SIG-M5 treated with dmso at 0.1 percent for 504 hours (cell line): Measurements from ENCODE around the gene C17orf114.
A peak's percentile ranks its signal among the peaks of the same experiment; 100 is the strongest.
"Not testable (repeated sequence)": the region's sequence is repeated elsewhere in the genome, so short reads cannot be mapped to it uniquely, and the experiment has no call there.

Experiments used
- DNase-seq: peaks from one replicate; lab custom pipeline; 2025; ENCODE audit not compliant: unreplicated experiment; lab: John Stamatoyannopoulos, UW

The C17orf114 gene

DNA sequence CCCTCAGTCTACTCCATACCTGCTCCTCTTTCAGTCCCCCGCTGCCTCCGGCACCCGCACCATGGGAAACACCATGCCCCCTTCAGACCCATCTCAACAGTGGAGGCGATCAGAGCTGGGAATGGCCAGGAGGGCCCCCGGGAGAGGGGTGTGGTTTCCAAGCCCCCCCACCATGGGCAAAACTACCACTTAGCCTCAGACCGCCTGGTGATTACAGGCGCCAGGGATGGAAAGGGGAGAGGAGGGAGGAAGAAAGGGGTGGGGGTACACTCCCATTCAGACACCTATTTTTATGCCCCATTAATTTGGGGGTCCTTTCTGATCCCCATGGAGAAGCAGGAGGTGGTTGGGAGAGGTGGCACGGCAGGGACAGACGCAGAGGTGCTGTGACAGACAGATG, at the start of gene C17orf114:
Gene C17orf114 (minus strand): TSS at position 101 of the 400 bp plus-strand sequence.
- DNase-seq: no peak

DNA sequence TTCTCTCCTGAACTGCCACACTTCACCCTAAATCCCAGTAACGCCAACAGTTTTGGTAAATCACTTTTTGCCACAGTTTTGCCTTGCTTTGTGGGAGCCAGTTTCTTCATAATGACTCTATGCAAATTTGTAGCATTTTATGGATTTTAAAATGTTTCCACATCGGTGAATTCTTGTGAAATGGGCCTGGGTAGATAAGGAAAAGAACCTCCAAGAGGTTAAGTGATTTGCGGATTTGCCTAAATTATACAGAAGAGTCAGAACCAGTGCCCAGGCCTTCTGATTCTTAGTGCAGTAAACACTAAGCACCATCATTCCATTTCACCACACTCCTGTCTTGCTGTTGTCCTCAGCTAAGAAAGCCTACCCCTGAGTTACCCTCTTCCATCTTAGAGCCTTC, 49.0 kb upstream of the C17orf114 start:
- no peak for DNase-seq

DNA sequence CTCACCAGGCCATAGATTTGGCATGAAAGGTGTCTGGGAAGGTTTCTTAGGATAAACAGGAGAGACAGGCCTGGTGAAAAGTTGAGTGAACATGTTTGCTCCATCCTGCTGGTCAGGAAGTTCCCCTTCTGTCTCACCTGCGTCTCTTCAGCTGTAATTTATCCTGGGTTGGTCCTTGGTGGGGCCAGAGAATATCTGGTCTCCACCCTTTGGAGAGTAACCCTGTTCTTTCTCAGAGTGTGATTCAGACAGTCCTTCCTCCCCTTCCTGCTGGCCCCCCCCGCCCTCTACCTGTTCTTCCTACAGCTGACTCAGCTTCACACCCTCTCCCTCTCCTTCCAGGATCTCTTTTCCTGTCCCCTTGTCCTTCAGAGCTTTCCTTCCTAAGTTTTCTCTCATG, 48.1 kb upstream of the C17orf114 start:
- no peak for DNase-seq

DNA sequence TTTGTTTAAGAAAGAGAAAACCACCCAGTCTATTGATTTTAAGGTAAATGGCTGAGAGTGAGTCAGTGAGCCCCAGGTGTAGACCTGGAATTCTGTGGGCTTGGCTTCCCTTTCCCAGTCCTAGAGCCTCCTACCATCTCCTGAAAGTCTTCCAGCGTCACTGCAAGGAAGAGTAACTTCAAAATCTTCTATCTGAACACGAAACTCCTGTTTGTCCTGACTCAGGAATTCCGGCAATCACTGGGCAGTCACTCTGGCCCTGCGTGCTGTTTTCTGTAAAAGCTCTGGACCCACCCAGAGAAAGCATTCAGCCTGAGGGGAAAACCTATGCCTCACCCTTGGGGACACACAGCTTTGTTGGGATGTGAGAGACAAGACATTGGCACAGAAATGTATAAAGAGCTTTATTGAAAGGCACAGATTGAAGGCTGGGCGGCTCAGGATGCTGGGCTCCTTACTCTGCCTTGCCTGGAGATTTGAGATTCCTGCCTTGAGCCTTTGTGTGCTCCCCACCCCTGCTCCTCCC, 46.9 kb upstream of the C17orf114 start:
- peak; percentile 38 for DNase-seq

DNA sequence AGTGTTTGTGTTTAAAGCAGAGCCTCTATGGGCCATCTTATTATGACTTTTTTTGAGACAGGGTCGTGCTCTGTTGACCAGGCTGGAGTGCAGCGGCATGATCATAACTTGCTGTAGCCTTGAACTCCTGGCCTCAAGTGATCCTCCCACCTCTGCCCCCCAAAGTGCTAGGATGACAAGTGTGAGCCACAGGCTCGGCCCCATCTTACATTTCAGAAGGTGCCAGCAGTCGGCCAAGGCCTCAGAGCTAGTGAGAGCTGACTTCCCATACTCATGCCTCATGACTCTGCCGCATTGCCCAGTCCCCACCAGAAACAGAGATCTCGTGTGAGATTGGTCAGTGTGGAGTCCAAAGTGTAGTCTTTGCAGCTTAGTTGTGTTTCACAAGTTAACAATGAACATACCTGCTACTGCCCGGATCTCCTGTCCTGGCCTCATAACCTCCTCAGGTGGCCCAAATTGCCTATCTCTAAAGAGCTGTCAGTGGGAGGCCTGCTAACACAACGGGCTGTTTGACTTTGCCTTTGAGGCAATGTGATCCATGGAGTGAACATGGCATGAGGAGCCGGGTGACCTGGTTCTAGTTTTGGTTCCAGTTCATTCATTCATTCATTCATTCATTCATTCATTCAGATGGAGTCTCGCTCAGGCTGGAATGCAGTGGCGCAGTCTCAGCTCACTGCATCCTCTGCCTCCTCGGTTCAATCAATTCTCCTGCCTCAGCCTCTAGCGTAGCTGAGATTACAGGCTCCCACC, 44.7 kb upstream of the C17orf114 start:
- DNase-seq: no peak

DNA sequence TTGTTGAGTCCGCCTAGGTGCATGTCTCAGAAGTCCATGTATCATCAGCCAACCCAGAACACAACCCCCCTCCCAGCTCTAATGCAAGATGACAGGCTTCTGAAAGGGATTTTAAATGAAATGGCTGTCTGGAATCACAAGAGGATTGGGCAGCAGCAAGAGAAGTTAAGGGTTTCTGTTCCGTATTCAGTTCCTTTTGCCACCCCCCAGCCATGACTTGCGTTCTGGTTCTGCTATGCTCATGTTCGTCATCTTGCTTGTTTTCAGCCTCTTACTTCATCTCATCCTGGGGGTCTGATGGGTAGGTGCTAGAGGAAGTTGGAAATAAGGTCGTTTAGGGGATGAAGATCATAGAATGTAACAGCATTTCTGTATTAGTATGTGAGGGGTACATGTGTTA, 43.0 kb upstream of the C17orf114 start:
- peak; percentile 98 for DNase-seq

DNA sequence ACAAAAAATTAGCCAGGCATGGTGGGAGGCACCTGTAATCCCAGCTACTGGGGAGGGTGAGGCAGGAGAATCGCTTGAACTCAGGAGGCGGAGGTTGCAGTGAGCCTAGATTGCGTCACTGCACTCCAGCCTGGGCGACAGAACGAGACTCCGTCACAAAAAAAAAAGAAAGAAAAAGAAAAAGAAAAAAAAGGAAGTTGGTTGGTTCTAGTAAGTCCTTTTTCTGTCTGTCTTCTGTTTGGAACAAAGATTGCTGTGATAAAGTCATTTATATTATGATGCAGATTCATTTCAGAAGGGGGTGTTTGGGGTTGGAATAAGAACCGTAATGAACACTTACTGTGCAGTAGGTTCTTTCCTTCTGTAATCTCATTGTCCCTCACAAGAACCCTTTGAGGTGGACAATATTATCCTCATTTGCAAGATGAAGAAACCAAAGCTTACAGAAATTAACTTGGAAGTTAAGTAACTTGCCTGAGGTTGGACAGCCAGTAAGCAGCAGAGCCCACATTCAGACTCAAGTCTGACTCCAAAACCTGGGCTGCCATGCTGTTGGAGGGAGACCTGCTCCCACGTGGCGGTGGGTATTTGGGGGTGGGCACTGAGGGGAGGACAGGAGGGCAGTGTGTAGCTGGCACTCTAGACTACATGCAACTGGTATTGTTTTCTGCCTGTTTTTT, 41.3 kb upstream of the C17orf114 start:
- DNase-seq: peak; percentile 71

DNA sequence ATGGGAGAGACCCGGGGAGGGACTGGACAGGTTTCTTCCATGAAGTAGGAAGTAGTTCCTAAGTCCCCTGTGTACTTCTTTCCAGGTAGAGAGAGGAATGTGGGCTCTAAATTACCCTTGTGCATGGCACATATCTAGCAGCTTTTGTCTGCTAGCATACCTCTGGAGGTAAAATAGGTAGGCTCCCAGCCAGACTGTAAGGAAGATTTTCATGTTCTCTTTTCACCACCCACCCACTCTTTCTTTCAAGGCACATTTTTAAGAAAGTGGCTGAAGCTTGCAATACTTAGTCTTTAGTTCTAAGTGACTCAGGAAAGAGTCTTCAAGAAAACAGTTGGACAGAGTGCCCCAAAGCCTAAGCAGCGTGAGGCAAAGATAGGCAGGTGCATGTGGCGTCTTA, 40.2 kb upstream of the C17orf114 start:
- no peak for DNase-seq

DNA sequence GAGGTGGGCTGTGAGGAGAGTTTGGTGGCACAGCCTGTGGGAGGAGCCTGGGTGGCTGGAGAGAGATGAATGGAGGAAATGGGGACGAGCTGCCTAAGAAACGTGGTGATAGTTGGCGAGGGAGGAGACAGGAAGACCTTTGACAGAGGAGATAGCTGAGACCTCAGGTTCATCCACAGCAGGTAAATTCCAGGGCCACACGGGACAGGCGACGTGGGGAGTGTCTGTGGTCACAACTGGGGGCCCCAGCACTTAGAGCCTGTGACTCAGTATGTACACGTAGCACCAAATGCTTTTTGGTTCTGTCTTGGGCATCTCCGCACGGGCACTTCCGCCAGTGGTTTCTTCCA, 38.7 kb upstream of the C17orf114 start:
- DNase-seq: no peak

DNA sequence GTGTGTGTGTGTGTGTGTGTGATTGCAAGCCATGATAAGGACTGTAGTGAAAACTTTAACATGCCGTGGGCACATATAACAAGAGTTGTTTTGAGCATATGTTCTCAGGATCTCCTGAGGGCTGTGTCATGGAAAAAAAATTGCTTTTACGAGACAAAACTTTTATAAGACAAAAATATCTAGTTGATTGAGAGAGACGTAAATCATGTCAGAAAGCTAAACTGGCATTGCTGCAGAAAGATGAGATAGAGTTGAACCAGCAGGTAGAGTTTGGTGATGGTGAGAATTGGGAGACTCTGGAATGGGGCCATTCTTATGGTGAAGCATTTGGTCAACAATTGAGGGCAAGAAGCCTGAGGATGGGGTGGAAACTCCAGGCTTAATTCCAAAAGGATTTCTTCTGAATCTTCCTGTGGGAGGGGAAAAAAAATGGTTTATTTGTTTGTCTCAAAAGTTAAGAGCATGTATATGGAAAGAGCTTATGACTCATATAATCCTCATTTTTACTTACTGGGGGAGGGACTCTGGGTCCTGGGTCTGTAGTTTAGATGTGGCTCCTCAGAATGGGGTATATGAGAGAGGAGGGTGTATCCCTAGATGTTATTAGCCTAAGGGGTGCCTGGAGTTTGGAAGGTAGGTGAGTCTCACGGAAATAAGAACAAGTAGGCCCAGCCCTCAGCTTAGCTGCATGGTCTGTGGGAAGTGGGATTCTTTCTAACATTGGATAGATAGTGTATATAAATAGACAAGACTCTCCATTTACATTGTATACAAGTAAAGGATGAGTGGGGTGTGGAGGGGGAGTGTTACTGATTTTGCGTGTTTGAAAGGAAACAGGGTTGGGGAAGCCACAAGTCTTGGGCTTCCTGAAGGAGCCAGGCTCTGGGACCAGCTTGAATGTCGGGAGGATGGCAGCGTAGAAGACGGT, 38.1 kb upstream of the C17orf114 start:
- DNase-seq: no peak

DNA sequence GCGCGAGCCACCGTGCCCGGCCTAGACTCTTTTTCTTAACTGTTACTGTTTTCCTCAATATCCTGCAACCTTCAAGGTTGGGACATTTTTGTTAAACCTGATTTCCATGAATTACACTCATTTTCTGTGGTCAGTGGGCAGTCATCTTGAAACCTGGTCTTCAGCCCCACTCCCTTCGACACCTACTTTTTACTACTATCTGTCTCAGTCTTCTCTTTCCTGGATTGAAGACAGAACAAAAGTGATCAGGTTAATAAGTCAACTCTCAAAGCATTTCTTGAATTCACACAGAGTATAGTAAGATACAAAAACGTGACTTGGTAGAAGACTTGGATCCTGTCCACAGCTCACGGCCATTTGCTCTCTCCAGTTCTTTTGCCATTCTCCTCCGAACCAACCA, 37.1 kb upstream of the C17orf114 start:
- DNase-seq: no peak

DNA sequence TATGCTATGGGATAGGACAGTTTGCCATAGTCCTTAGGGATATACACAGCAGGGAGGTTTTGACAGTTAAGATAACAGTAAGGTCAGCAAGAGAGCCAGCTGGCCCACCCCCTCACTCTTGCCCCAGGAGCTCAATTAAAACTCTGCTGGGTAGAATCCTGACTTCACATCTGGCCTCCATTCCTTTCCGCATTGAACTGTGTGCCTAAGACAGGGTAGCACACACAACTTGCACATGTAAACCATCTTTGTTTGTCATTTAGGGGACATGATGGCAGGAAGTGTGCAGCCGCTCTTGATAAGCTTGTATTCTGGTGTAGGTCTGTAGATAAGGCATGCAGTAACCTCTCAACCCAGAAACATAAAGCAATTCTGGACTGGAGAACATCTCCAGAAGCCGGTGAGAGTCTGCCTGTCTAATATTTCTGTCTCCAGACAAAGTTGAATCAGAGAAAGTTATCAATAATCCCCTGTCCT, 36.2 kb upstream of the C17orf114 start:
- no peak for DNase-seq

DNA sequence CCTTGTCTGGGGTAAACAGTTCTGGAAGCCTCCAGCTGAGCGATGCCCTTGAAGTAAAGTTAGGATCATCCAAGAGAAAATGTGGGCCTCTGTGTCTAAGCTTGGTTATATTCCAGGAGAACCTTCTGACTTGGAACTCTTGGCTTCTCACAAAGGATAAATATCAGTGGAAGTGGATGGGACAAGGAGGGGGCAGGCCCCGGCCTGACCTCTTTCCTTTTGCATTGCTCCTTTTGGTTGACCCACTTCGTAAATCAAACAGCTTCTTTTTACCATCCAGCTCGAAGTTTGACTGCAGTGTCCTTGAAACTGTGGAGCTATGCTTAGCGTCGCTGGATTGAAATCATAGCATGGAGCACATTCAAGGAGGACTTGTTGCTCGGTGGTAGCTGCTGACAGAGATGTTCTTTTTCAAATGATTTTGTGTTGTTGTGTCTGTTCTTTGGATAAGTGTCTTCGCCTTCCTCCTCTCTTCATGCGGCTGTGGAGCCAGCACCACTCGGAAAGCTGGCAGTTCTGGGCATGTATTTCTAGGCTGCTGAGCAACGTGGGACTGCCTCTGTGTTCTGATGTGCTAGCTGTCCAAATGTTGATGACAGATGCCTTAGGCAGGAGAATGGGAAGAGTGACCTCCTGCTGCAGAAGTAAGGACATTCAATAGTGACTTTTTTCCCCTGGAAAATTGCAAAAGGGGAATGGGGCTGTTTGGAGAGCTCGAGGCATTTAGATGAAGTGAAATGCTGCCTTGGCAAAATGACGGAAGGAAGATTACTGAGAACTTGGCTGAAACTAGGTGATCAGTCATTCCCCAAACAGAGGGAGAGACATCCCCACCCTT, 35.6 kb upstream of the C17orf114 start:
- DNase-seq: no peak

DNA sequence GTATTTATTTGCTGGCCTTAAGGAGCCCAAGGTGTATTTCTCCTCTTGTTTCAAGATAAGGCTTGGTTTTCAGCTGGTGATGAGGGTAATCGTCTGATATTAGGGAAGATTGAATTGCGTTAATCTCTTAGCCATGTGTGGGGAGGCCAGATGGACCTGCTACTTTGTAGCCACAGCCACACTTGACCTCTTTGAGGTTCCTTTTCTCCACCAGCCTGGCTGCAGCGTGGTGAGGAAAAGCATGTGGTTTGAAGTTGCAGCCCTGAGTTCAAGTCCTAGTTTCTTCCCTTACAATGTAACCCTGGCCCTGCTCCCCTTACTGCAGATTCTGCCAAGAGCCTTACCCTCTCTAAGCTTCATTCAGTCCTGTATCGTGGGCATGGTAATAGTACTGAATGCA, 34.1 kb upstream of the C17orf114 start:
- no peak for DNase-seq

DNA sequence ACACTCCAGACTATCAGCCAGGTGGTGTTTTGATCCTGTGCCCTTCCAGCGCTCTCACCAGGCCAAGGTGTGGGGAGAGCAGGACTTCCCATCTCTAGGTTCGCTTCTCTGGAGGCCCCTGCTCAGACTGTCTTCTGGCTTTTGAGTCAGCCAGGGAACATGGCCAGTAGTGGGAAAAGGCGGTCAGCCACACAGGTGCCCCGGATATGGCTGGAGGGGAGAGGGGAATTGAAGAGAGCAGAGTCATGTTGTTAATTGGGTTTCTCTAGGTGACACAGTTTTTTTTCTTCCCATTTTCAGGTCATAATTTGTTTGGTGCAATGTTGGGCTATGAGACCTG, 32.5 kb upstream of the C17orf114 start:
- DNase-seq: no peak

DNA sequence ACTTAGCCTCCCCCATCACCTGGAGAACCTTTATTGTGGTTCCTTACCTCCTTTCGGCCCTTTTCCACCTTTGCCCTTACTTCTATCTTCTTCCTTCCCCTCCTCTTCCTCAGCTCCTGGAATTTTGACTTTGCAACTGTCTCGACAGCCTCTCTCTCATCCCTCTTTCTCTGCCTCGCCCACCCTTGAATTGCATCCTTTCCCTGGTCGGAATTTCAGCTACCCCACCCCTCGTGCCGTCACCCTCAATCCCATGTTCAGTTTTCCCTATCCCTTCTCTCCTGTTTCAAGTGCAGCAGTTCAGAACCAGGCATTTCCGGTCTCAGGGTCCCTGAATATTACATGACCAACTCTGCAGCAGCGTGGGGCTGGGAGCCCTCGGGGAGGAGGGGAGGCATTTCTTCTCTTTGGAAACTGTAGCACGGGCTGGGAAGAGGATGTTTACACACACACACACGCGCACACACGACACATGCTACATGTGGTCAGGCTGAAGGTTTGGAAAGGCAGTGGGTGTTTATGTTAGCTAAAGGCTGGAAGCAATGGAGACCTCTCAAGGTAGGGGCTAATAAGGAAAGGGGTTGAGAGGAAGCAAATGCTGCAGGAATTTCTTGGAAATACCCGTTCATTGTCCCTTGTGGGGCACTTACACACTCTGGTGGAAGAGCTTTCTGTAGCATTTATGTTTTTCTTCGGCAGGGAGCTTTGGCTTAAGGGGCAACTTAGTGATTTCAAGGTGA, 32.0 kb upstream of the C17orf114 start:
- DNase-seq: peak; percentile 41

DNA sequence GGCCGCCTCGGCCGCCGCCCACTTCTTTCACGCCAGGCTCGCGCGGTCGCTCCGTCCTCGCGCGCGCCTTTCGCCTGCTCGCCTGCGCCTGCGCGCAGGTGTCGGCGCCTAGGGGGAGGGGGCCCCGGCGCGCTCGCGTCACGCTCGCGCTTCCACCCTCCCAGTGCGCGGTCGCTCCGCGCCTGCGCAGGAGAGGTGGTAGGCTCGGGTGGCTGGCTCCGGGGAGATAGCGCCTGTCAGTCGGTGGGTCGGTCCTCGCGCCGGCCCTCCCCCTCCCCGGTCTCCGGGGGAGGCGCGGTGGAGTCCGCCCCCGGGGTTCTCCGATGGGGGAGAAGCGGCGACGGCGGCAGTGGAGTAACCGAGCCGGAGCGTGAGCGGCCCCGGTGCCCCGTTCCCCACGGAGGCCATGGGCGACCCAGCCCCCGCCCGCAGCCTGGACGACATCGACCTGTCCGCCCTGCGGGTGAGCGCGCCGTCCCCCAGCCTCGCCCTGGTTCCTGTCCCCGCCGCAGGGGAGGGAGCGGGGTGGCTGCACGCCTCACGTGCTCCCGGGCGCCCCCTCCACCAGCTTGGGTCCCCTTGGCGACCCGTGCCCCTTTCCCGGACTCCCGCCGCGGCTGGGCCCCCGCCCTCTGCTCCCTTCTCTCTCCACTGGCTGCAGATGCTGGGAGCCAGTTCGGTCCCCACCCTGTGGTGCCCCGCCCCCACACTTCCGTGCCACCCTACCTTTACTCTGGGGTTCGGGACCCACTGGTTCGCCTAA, 31.2 kb upstream of the C17orf114 start, which contains the start of gene MINK1:
Gene MINK1 (plus strand): TSS at position 163 of the 763 bp plus-strand sequence. CDS start 244 bp downstream, at position 407.
- DNase-seq: peak; percentile 76

DNA sequence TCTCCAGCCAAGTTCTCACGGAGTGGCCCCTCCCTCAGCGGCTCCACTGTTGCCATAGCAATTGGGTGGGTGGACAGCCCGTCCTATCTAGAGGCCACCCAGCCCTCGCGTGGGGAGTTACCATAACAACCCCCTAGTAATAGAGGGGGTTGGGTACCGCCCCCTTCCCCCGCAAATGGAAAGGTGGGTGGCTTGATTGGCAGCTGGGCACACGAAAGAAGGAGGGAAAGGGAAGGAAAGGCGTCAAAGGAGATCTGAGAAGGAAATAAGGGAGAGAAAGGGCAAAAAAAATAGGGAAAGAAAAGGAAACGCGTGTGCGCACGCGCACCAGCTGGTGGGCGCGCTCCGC, 30.7 kb upstream of the C17orf114 start:
- not testable (repeated sequence) for DNase-seq

DNA sequence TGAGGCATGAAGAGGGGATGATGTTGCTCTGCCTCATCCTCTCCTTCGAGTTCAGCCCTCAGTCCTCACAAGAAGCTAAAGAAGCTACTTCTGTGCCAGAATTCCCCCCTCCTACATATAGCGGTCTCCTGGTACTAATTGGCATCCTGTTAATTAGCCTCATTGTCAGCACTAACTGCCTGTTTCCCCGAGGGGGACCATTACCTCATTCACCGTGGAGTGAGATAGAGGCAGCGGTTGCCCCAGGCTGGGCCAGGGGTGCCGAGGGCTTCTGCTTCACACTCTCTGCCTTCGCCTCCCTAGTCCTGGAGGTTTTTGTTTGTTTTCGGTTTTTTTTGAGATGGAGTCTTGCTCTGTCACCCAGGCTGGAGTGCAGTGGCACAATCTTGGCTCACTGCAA, 25.3 kb upstream of the C17orf114 start:
- DNase-seq: no peak
